ENCODE data around the gene TCEA2.

TCEA2 gene

DNA sequence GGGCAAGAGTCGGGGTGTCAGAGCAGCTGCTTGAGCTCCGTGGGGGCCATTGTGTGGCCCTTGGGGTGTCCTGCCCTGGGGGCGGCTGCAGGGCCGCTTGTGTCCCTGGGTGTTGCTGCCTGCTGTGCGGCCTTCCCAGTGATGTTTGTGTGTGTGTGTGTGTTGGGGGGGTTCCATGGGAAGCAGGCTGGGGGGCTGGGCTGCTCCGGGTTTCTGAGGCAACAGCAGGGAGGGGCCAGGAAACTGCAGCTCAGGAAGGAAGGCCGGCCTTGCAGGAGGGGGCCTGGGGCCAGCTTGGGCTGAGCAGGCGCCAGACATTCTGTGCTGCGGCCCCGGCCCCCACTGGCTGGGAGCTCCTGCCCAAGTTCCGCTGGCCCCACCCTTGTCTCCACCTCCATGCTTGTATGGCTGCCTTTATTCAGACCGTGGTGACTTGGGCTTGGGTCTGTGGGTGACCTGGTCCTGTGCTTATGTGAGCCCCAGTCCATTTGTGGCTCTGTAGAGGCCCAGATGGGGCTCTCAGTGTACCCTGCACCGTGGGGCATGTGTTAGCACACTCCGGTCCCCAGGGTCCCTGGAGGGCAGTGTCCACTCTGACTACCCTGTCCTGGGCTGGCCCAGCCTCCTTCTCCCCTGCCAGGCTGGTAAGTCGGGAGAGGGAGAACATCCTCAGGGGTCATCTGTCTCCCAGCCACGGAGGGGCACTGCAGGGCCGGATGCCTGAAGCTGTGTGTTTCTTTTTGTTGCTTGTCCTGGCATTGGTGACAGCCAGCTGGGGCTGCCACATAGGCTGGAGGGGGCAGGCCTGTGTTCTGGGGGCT lies 8.9 kb upstream of the TCEA2 start:
- Histone ChIP-seq H3K27ac (no peak overlapping the region), H3K4me1 (ENCODE audit: control insufficient read depth in 1 of 2, insufficient read depth in 1 of 2, low read depth in 1 of 2, low read length in 1 of 2) (peaks cover 16 to 29% of the 10 kb centered on the region in 2 experiments), H3K9me3 (no peaks in the 10 kb centered on the region), H3K27me3 (peaks cover 89% of the 10 kb centered on the region), H3K4me3 (ENCODE audit: low read depth in 1 of 2, low read length in 1 of 2) (no peak overlapping the region), H3K36me3 (no peaks in the 10 kb centered on the region)
- no peak for TF ChIP-seq CTCF (IDR thresholded peaks at IDR 0.05)

DNA sequence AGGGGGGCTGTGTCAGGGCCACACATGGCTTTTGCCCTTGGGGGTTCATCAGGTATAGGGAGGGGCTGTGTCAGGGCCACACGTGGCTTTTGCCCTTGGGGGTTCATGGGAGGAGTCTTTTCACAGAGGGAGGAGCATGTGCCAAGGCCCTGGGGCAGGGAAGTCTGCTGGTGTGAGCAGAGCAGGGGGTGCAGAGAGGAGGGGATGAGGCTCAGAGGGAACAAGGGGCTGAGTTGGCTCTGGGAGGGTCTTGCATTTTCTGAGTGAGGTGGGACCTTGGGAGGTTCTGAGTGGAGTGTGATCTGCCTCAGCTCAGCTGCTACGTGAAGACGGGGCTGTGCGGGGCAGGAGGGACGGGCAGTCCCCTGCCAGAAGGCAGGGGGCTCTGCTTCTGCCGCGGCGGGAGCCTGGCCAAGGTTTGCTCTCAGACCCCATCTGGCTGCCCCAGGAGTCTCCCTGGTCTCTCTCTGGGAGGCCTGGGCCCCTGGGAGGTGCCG lies 7.6 kb upstream of the TCEA2 start:
- H3K4me3 ChIP-seq (ENCODE audit: low read depth in 1 of 2, low read length in 1 of 2), result no peak overlapping the region
- peaks cover 75% of the 10 kb centered on the region for H3K27me3 ChIP-seq
- H3K9me3 ChIP-seq, result no peaks in the 10 kb centered on the region
- H3K36me3 ChIP-seq, result no peaks in the 10 kb centered on the region
- no peak for TF ChIP-seq CTCF (IDR thresholded peaks at IDR 0.05)
- peaks cover 16 to 22% of the 10 kb centered on the region in 2 experiments for H3K4me1 ChIP-seq (ENCODE audit: control insufficient read depth in 1 of 2, insufficient read depth in 1 of 2, low read depth in 1 of 2, low read length in 1 of 2)
- H3K27ac ChIP-seq, result no peak overlapping the region

DNA sequence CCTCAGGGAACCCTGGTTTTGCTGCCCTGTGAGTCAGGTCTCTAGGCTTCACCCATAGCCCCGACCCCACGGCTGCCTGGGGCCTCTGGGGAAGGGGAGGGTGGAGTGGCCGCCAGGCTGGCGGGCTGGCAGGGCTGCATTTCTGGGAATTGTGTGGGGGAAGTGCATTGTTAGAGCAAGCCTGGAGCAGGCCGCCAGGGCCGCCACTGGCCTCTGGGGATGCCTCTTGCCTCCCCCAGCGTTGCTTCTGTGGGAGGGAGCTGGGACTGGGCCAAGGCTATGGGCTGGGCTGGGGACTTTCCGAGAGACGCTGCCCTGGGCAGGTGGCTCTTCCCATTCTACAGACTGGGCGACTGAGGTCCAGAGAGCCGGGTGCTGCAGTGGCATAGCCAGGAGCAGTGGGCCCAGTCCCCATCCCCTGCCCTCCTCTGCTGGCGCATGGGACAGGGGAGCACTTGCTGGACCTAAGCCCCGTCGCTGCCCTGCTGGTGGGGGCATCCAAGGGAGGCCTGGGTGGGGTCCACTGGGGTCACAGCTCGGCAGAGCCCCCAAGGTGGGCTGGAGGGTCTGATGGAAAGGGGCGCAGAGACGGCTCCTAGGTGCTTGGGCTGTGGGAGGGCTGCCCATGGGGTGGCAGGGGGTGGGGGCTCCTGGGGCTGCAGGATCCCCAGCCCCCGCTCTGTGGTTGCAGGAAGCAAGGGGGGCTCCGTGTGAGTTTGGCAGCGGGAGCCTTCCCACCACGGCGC lies 6.9 kb upstream of the TCEA2 start:
- H3K4me3 ChIP-seq (ENCODE audit: low read depth in 1 of 2, low read length in 1 of 2), result no peak overlapping the region
- no peak overlapping the region for H3K27ac ChIP-seq
- H3K4me1 ChIP-seq (ENCODE audit: control insufficient read depth in 1 of 2, insufficient read depth in 1 of 2, low read depth in 1 of 2, low read length in 1 of 2), result peaks cover 16 to 22% of the 10 kb centered on the region in 2 experiments
- no peaks in the 10 kb centered on the region for H3K9me3 ChIP-seq
- no peaks in the 10 kb centered on the region for H3K36me3 ChIP-seq
- peaks cover 69% of the 10 kb centered on the region for H3K27me3 ChIP-seq
- no peak for TF ChIP-seq CTCF (IDR thresholded peaks at IDR 0.05)

- TF ChIP-seq CTCF (IDR thresholded peaks at IDR 0.05), result no peak
- Histone ChIP-seq H3K4me1 (ENCODE audit: control insufficient read depth in 1 of 2, insufficient read depth in 1 of 2, low read depth in 1 of 2, low read length in 1 of 2) (peaks cover 16 to 22% of the 10 kb centered on the region in 2 experiments), H3K4me3 (ENCODE audit: low read depth in 1 of 2, low read length in 1 of 2) (no peak overlapping the region), H3K9me3 (no peaks in the 10 kb centered on the region), H3K27ac (no peak overlapping the region), H3K27me3 (peaks cover 64% of the 10 kb centered on the region), H3K36me3 (no peaks in the 10 kb centered on the region)
Observed at GRCh38 chr20:64056639-64056888, 6.4 kb upstream of the TCEA2 start.

- no peaks in the 10 kb centered on the region for H3K9me3 ChIP-seq
- no peak for TF ChIP-seq CTCF (IDR thresholded peaks at IDR 0.05)
- peaks cover 16 to 23% of the 10 kb centered on the region in 2 experiments for H3K4me1 ChIP-seq (ENCODE audit: control insufficient read depth in 1 of 2, insufficient read depth in 1 of 2, low read depth in 1 of 2, low read length in 1 of 2)
- peak overlapping the region in 1 of 2 experiments; percentile 12 for H3K4me3 ChIP-seq (ENCODE audit: low read depth in 1 of 2, low read length in 1 of 2)
- H3K36me3 ChIP-seq, result no peaks in the 10 kb centered on the region
- H3K27me3 ChIP-seq, result peaks cover 59% of the 10 kb centered on the region
- no peak overlapping the region for H3K27ac ChIP-seq
Observed at GRCh38 chr20:64056889-64057627, 5.9 kb upstream of the TCEA2 start.

All from neutrophil (primary cell).